A549 (cell line): Measurements from ENCODE around the gene RAB33B. TPM values are rescaled to one million over a fixed set of nuclear protein-coding genes. Genes with fewer than 3 reads are reported as not detected.

ENCODE experiments used
- ATAC-seq, 2 experiments: fragments of 200-7000 bp in 1 of 2; fragments of >200 bp in 1 of 2; cut with Nextera tagmentation in 1 of 2; cut with Tn5 transposase in 1 of 2; 3 replicates each; pipeline versions ENCODE4 v1.8.0 to v1.9.1; 2018 to 2020; ENCODE audit warnings: mild to moderate bottlenecking in 1 of 2, moderate library complexity in 1 of 2
- CTCF ChIA-PET: fragments of 300-600 bp; sonication (Branson Sonifier 250); formaldehyde crosslinking; extraction: SDS; loops from one replicate; lab custom pipeline; 2021; ENCODE audit warnings: antibody characterized with exemption, inconsistent platforms; lab: Yijun Ruan, JAX
- POLR2A ChIA-PET: fragments of 350-600 bp; formaldehyde crosslinking; extraction: SDS; loops from one replicate; lab custom pipeline; 2021; ENCODE audit warnings: antibody characterized with exemption, inconsistent platforms; lab: Yijun Ruan, JAX
- DNase-seq, 2 experiments: peaks; one replicate each; pipeline versions ENCODE4 v3.0.0 to v3.0.0-alpha.2; 2011 to 2016; ENCODE audit warnings: low read depth in 1 of 2, low spot score in 1 of 2
- FAIRE-seq: peaks from 2 replicates; lab custom pipeline; 2011; peaks lifted over from hg19 to GRCh38; lab: Jason Lieb, UNC
- H3K27ac ChIP-seq, 2 experiments: fragments of >200 bp; sonication (Bioruptor Twin); formaldehyde crosslinking; 3 replicates each; pipeline ENCODE4 v1.5.1; 2016 to 2017
- H3K4me1 ChIP-seq: fragments of >200 bp; sonication (Bioruptor Twin); formaldehyde crosslinking; 3 replicates; pipeline ENCODE4 v1.6.1; 2016
- H3K4me2 ChIP-seq: fragments of >200 bp; sonication (Bioruptor Twin); formaldehyde crosslinking; 3 replicates; pipeline ENCODE4 v1.6.1; 2016
- H3K4me3 ChIP-seq: fragments of >200 bp; sonication (Bioruptor Twin); formaldehyde crosslinking; 3 replicates; pipeline ENCODE4 v1.5.1; 2016
- H3K9me3 ChIP-seq: fragments of >200 bp; sonication (Bioruptor Twin); formaldehyde crosslinking; 3 replicates; pipeline ENCODE4 v1.6.1; 2016
- CEBPB ChIP-seq, 2 experiments: fragments of >200 bp in 1 of 2; sonication (Bioruptor Twin) in 1 of 2; formaldehyde crosslinking in 1 of 2; IDR thresholded peaks; 2 replicates each; pipeline ENCODE4 v1.6.1; 2012 to 2016
- CHD4 ChIP-seq: fragments of 200-600 bp; sonication (generic); IDR thresholded peaks from 2 replicates; pipeline ENCODE4 v1.6.1; 2016; ENCODE audit warnings: antibody characterized with exemption, mild to moderate bottlenecking, borderline replicate concordance
- EHMT2 ChIP-seq: fragments of 200-600 bp; sonication (generic); IDR thresholded peaks from 2 replicates; pipeline ENCODE4 v1.6.1; 2016; ENCODE audit warnings: antibody characterized with exemption, low read depth, mild to moderate bottlenecking, moderate library complexity
- ESRRA ChIP-seq: fragments of 150-350 bp; IDR thresholded peaks from 2 replicates; pipeline ENCODE4 v1.6.1; 2014; ENCODE audit warnings: mild to moderate bottlenecking, low read length, borderline replicate concordance
- FOSL2 ChIP-seq, 2 experiments: fragments of 450-650 bp in 1 of 2; fragments of >200 bp in 1 of 2; sonication (Bioruptor Twin) in 1 of 2; formaldehyde crosslinking; IDR thresholded peaks; 2 replicates each; pipeline versions ENCODE4 v1.5.0 to v1.6.1; 2016 to 2020; ENCODE audit warnings: mild to moderate bottlenecking in 1 of 2, moderate library complexity in 1 of 2
- FOXS1 ChIP-seq: fragments of 250-450 bp; sonication (Bioruptor Pico); IDR thresholded peaks from 2 replicates; pipeline ENCODE4 v1.5.0; 2020; ENCODE audit warnings: mild to moderate bottlenecking, moderate library complexity
- HES2 ChIP-seq: fragments of >200 bp; sonication (Bioruptor Twin); formaldehyde crosslinking; IDR thresholded peaks from 2 replicates; pipeline ENCODE4 v1.6.1; 2016
- HOXB13 ChIP-seq: fragments of 250-450 bp; sonication (Bioruptor Pico); IDR thresholded peaks from 2 replicates; pipeline ENCODE4 v1.5.0; 2020; ENCODE audit warnings: low read depth, mild to moderate bottlenecking, moderate library complexity
- HOXB5 ChIP-seq: fragments of 250-450 bp; sonication (Bioruptor Pico); IDR thresholded peaks from 2 replicates; pipeline ENCODE4 v1.5.0; 2020; ENCODE audit warnings: mild to moderate bottlenecking, moderate library complexity
- JUN ChIP-seq, 2 experiments: fragments of >200 bp; sonication (Bioruptor Twin); formaldehyde crosslinking; IDR thresholded peaks; 2 replicates in 1 of 2; 3 replicates in 1 of 2; pipeline ENCODE4 v1.6.1; 2016 to 2017
- JUNB ChIP-seq: fragments of >200 bp; sonication (Bioruptor Twin); formaldehyde crosslinking; IDR thresholded peaks from 2 replicates; pipeline ENCODE4 v1.6.1; 2016
- KDM1A ChIP-seq: fragments of 200-600 bp; sonication (generic); IDR thresholded peaks from 2 replicates; pipeline ENCODE4 v1.6.1; 2016; ENCODE audit warnings: low read depth, mild to moderate bottlenecking
- MAZ ChIP-seq: fragments of 150-350 bp; IDR thresholded peaks from 2 replicates; pipeline ENCODE4 v1.6.1; 2014; ENCODE audit warnings: antibody characterized with exemption, low read depth, low read length, borderline replicate concordance
- MYC ChIP-seq: IDR thresholded peaks from 2 replicates; pipeline ENCODE4 v1.6.1; 2012; ENCODE audit warnings: mild to moderate bottlenecking, inconsistent platforms, low read length, improper control_type of control experiment, borderline replicate concordance
- NPAS2 ChIP-seq: fragments of 250-450 bp; sonication (Bioruptor Pico); IDR thresholded peaks from 2 replicates; pipeline ENCODE4 v1.8.0; 2022; ENCODE audit warnings: mild to moderate bottlenecking, moderate library complexity, borderline replicate concordance
- NR3C1 ChIP-seq: fragments of >200 bp; sonication (Bioruptor Twin); formaldehyde crosslinking; IDR thresholded peaks from 3 replicates; pipeline ENCODE4 v1.6.1; 2017
- POLR2A ChIP-seq: IDR thresholded peaks from 2 replicates; pipeline ENCODE4 v1.6.1; 2012; ENCODE audit warnings: mild to moderate bottlenecking, low read length
- RAD21 ChIP-seq, 2 experiments: fragments of >200 bp in 1 of 2; sonication (Bioruptor Twin) in 1 of 2; formaldehyde crosslinking in 1 of 2; IDR thresholded peaks in 1 of 2; conservative IDR thresholded peaks in 1 of 2; 2 replicates in 1 of 2; 3 replicates in 1 of 2; pipeline ENCODE4 v1.6.1; 2012 to 2018; ENCODE audit warnings: inconsistent platforms in 1 of 2
- RARB ChIP-seq: fragments of 250-450 bp; sonication (Bioruptor Pico); IDR thresholded peaks from 2 replicates; pipeline ENCODE4 v1.8.0; 2021; ENCODE audit warnings: mild to moderate bottlenecking, moderate library complexity
- RCOR1 ChIP-seq: fragments of 150-350 bp; IDR thresholded peaks from 2 replicates; pipeline ENCODE4 v1.6.1; 2014; ENCODE audit warnings: antibody characterized with exemption, low read length, low read depth
- REST ChIP-seq: fragments of 200-600 bp; sonication (generic); IDR thresholded peaks from 2 replicates; pipeline ENCODE4 v1.6.1; 2016; ENCODE audit warnings: antibody characterized with exemption, mild to moderate bottlenecking, moderate library complexity
- RFX5 ChIP-seq: fragments of 450-650 bp; IDR thresholded peaks from 2 replicates; pipeline ENCODE4 v1.7.1; 2014; ENCODE audit warnings: antibody characterized with exemption, mild to moderate bottlenecking, moderate library complexity
- TFCP2L1 ChIP-seq: fragments of 250-450 bp; sonication (Bioruptor Pico); IDR thresholded peaks from 2 replicates; pipeline ENCODE4 v1.5.0; 2021; ENCODE audit warnings: mild to moderate bottlenecking
- ZFP36 ChIP-seq: fragments of 450-650 bp; IDR thresholded peaks from 2 replicates; pipeline ENCODE4 v1.6.1; 2014; ENCODE audit warnings: borderline replicate concordance; ENCODE audit not compliant: partially characterized antibody
- WGBS: methylation state at CpG from one replicate; pipeline ENCODE4 v1.1.6; 2017; ENCODE audit errors: missing lambda C conversion rate; 5-methylcytosine and 5-hydroxymethylcytosine counted together
- polyA plus RNA-seq, 4 experiments: library from polyadenylated mRNA; depleted of rRNA in 3 of 4; stranded (reverse); fragments of >200 nt; fragmentation: RNase III in 1 of 4; extraction: RNeasy Plus Mini Kit Qiagen cat#74134 plus additional on column Dnase treatment in 1 of 4; gene quantifications; 2 replicates in 3 of 4; 3 replicates in 1 of 4; pipeline ENCODE4 v1.2.3, GENCODE V29; 2011 to 2017

RAB33B gene
- polyA plus RNA-seq, 2 of the 4 experiments (the other 2 are of a cell fraction): 2.8 to 5.9 TPM

GRCh38 chr4:139514382-139515059, 60.6 kb downstream of the RAB33B start:
- FAIRE-seq (no peak), DNase-seq (no peak), ATAC-seq (no peak)
- no peaks in the 10 kb centered on the region for H3K9me3 ChIP-seq
- CTCF ChIA-PET: interaction anchor here (1.1 to 2.0 kb wide), 3 partner anchors 14 to 31 kb away, joined by 3 to 6 read pairs (median 4); no protein-coding TSS in a partner anchor
- no peak overlapping the region for H3K4me2 ChIP-seq
- POLR2A ChIA-PET: no interaction called here
- TF ChIP-seq ZFP36: no peak
- TF ChIP-seq CHD4: no peak
- no peak for TF ChIP-seq MAZ
- TF ChIP-seq HES2: no peak
- no peak overlapping the region for H3K27ac ChIP-seq
- no peaks in the 10 kb centered on the region for H3K4me1 ChIP-seq
- 94% methylated on average over 8 of the region's 8 CpGs for WGBS
- H3K4me3 ChIP-seq: no peak overlapping the region

DNA sequence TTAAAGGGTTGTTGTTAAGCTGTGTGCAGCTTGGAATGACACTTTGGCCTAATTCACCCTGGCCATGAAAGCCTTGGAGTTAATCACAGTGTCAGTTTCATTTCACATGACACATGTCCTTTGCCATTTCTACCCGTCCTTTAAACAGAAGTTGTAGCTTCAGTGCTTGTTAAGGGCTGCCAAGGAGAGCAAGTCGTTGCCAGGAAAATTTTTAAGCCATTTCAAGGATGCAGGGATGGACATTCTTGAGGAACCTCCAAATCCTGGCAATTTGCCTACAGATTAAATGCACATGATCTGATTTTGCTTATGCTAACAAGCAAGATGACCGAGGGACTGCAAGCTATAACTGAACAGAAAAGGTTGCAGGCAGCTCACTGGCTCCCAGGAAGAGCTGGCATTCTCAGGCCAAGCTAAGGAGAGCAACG, 61.6 kb downstream of the RAB33B start:
- DNase-seq (no peak), ATAC-seq (no peak), FAIRE-seq (no peak)
- TF ChIP-seq MYC (no peak), FOXS1 (no peak), RARB (CRISPR knock-in tag) (no peak), EHMT2 (no peak), CEBPB (IDR thresholded peaks at IDR 0.05) (no peak), RAD21 (conservative IDR thresholded peaks at IDR 0.05 in 1 of 2, IDR thresholded peaks at IDR 0.05 in 1 of 2) (no peak), HOXB5 (CRISPR knock-in tag) (no peak), HOXB13 (no peak), ESRRA (no peak), REST (no peak)
- ChIA-PET POLR2A (no interaction called here), CTCF (interaction anchor here (0.6 to 2.0 kb wide), 3 partner anchors 18 to 218 kb away, joined by 3 to 6 read pairs (median 3); no protein-coding TSS in a partner anchor)
- H3K9me3 ChIP-seq: no peaks in the 10 kb centered on the region
- H3K4me2 ChIP-seq: no peak overlapping the region
- WGBS: 75% methylated on average over 4 of the region's 4 CpGs
- no peak overlapping the region for H3K4me3 ChIP-seq
- no peak overlapping the region for H3K27ac ChIP-seq
- no peaks in the 10 kb centered on the region for H3K4me1 ChIP-seq

DNA sequence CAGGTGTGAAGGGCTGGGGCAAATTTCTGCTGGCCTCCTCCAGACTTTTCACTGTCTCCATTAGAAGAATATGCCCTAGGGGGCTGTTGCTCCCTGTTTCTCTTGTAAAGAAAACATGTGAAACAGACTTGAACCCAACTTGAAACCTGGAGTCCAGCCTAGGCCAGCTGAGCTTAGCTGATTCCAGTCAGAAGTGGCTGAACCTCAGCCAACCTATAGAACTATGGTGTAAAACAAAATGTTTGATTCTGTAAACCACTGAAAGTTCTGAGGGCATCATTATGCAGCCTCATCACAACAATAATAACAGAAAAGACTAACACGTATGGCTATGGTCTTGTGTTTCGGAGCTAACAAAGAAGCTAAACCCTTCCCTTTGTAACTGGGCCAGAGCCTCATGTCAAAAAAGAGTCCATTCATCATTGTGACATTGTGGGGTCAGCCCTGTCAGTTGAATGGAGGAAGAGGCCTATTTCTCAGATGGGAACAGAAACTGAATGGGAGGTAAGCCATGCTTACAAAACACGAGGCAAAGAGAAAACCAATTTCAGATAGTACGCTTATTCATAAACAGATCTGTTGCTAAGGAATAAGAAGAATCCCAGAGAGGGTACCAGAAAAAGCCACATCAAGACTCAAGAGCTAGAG, 68.0 kb downstream of the RAB33B start:
- H3K4me2 ChIP-seq: no peak overlapping the region
- DNase-seq (no peak), FAIRE-seq (no peak), ATAC-seq (no peak)
- no peaks in the 10 kb centered on the region for H3K9me3 ChIP-seq
- no peaks in the 10 kb centered on the region for H3K4me1 ChIP-seq
- H3K27ac ChIP-seq: no peak overlapping the region
- TF ChIP-seq TFCP2L1 (CRISPR knock-in tag) (no peak), CHD4 (no peak), KDM1A (no peak), NPAS2 (CRISPR knock-in tag) (no peak), ESRRA (no peak), FOSL2 (IDR thresholded peaks at IDR 0.05) (no peak), FOSL2 (CRISPR knock-in tag; IDR thresholded peaks at IDR 0.05) (no peak), NR3C1 (no peak), RFX5 (no peak), JUNB (no peak), MYC (no peak), RCOR1 (no peak), POLR2A (no peak), JUN (IDR thresholded peaks at IDR 0.05) (no peak)
- ChIA-PET CTCF (interaction anchor here (1.7 kb wide), 1 partner anchor 24 kb away, joined by 6 read pairs; no protein-coding TSS in a partner anchor), POLR2A (no interaction called here)
- 96% methylated on average over 4 of the region's 4 CpGs for WGBS
- H3K4me3 ChIP-seq: no peak overlapping the region
